ENCODE measurements around the gene KREMEN2. TPM values are rescaled to one million over a fixed set of nuclear protein-coding genes. Genes with fewer than 3 reads are reported as not detected.

KREMEN2 gene
- total and polyA plus RNA-seq, 2 of the 8 experiments (the other 6 are each of a cell fraction or from before 2014, with no cell fraction given), result 6.6 to 7.0 TPM

DNA sequence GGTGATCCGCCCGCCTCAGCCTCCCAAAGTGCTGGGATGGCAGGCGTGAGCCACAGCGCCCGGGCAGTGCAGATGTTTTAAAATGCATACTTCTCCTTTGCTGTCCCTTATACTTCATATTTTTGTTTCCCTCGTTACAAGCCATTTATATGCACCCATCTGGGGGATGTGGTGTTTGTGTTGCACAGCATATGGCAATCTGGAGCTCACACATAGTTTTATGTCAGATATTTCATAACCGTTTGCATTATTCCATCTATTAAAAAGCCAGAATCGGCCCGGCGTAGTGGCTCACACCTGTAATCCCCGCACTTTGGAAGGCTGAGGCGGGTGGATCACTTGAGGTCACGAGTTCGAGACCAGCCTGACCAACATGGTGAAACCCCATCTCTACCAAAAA, 40.6 kb upstream of the KREMEN2 start:
- Histone ChIP-seq H2BK120ac (replicated peaks; ENCODE audit: low read depth, low read length) (no peak overlapping the region), H3K79me1 (ENCODE audit: low read depth, low read length) (no peaks in the 10 kb centered on the region), H3K14ac (ENCODE audit: insufficient read length) (no peak overlapping the region), H2AK5ac (ENCODE audit: low read depth, low read length) (no peak overlapping the region), H3K4ac (replicated peaks; ENCODE audit: insufficient read length, low read depth, low read length) (no peak overlapping the region), H3K9ac (replicated peaks in 1 of 4; ENCODE audit: extremely low read depth in 1 of 4, low read depth in 3 of 4, low read length in 3 of 4) (no peak overlapping the region), H4K8ac (ENCODE audit: extremely low read depth, insufficient read depth, low read length) (no peak overlapping the region), H3K23ac (ENCODE audit: insufficient read length) (no peak overlapping the region), H3K4me2 (ENCODE audit: insufficient read depth in 1 of 2, low read depth in 2 of 2, low read length in 2 of 2) (no peak overlapping the region), H2BK5ac (ENCODE audit: low read depth, low read length) (no peak overlapping the region), H3K4me3 (ENCODE audit: extremely low read depth in 1 of 4, insufficient read depth in 2 of 4, low read depth in 3 of 4, low read length in 4 of 4) (no peak overlapping the region), H3K79me2 (ENCODE audit: control insufficient read depth in 1 of 2, insufficient read depth in 2 of 2, low read length in 2 of 2) (no peaks in the 10 kb centered on the region), H3K27ac (ENCODE audit: low read depth, low read length) (no peak overlapping the region), H2BK20ac (ENCODE audit: low read length) (no peak overlapping the region), H4K20me1 (replicated peaks in 1 of 2; ENCODE audit: control insufficient read depth in 1 of 2, insufficient read depth in 2 of 2, low read length in 2 of 2) (no peaks in the 10 kb centered on the region), H4K5ac (ENCODE audit: insufficient read length, low read depth, low read length) (no peak overlapping the region), H4K91ac (replicated peaks; ENCODE audit: insufficient read length, low read length) (no peak overlapping the region), H3K27me3 (replicated peaks in 1 of 4; ENCODE audit: control insufficient read depth in 3 of 4, extremely low read depth in 1 of 4, insufficient read depth in 3 of 4, low read length in 3 of 4) (no peaks in the 10 kb centered on the region), H3K18ac (ENCODE audit: extremely low read depth, low read length) (no peak overlapping the region), H3K56ac (replicated peaks; ENCODE audit: insufficient read length, low read depth, low read length) (no peak overlapping the region), H3K9me3 (ENCODE audit: insufficient read depth in 2 of 2, low read depth in 1 of 2, low read length in 1 of 2) (no peaks in the 10 kb centered on the region), H3K36me3 (ENCODE audit: control insufficient read depth in 2 of 4, insufficient read depth in 4 of 4, low read length in 3 of 4) (no peaks in the 10 kb centered on the region; a peak in 1 of 8 replicates), H2BK12ac (ENCODE audit: low read depth, low read length) (no peak overlapping the region), H2BK15ac (ENCODE audit: low read length) (no peak overlapping the region), H3K23me2 (ENCODE audit: low read depth, low read length) (no peaks in the 10 kb centered on the region; the same call in 1 of the 2 replicates), H3K4me1 (replicated peaks in 1 of 4; ENCODE audit: control insufficient read depth in 3 of 4, insufficient read depth in 4 of 4, low read length in 3 of 4) (peaks cover 5 to 14% (median 8%) of the 10 kb centered on the region in 4 experiments), H2AFZ (ENCODE audit: low read length) (no peak overlapping the region)
- FAIRE-seq (no peak), DNase-seq (ENCODE audit: low read depth in 1 of 2, low spot score in 2 of 2) (no peak)
- ChIA-PET POLR2A (ENCODE audit: partially characterized antibody) (interaction anchor here (0.7 to 1.3 kb wide), 2 partner anchors 53 to 55 kb away, joined by 3 read pairs; no protein-coding TSS in a partner anchor), CTCF (ENCODE audit: partially characterized antibody) (interaction anchor here (0.9 to 10.4 kb wide), 9 partner anchors 10 to 81 kb away, joined by 3 to 98 read pairs (median 4); partner anchors contain the start of gene FLYWCH1)
- 93% methylated on average over 14 of the region's 14 CpGs; no CpG with 5 or more reads in 1 of the 2 experiments for WGBS, 2 experiments (ENCODE audit: extremely low coverage in 1 of 2, insufficient coverage in 1 of 2, insufficient read length in 1 of 2, insufficient replicate concordance in 2 of 2, low coverage in 1 of 2, low lambda C conversion rate in 2 of 2, missing lambda C conversion rate in 1 of 2)
- TF ChIP-seq SP1 (IDR thresholded peaks at IDR 0.05; ENCODE audit: low read depth, low read length), result no peak
- no peak for TF ChIP-seq SIX5 (IDR thresholded peaks at IDR 0.05; ENCODE audit: low read depth, low read length)
- no peak for TF ChIP-seq BACH1 (IDR thresholded peaks at IDR 0.05; ENCODE audit: low read length)
- no peak for TF ChIP-seq CTBP2 (IDR thresholded peaks at IDR 0.05; ENCODE audit: borderline replicate concordance, insufficient read depth, insufficient read length, low read length)
- no peak for TF ChIP-seq POLR2AphosphoS5 (IDR thresholded peaks at IDR 0.05; ENCODE audit: low read depth, low read length)
- TF ChIP-seq, protein P1, sequence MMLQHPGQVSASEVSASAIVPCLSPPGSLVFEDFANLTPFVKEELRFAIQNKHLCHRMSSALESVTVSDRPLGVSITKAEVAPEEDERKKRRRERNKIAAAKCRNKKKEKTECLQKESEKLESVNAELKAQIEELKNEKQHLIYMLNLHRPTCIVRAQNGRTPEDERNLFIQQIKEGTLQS (IDR thresholded peaks at IDR 0.05; ENCODE audit: insufficient read depth, low read depth, low read length), result no peak
- no peak for TF ChIP-seq SIRT6 (IDR thresholded peaks at IDR 0.05; ENCODE audit: low read length)
- no peak for TF ChIP-seq MAFK (IDR thresholded peaks at IDR 0.05; ENCODE audit: low read depth, low read length)
- TF ChIP-seq RNF2 (IDR thresholded peaks at IDR 0.05; ENCODE audit: borderline replicate concordance, low read depth, low read length, missing control alignments, poor library complexity, severe bottlenecking), result no peak
- TF ChIP-seq, protein P2, sequence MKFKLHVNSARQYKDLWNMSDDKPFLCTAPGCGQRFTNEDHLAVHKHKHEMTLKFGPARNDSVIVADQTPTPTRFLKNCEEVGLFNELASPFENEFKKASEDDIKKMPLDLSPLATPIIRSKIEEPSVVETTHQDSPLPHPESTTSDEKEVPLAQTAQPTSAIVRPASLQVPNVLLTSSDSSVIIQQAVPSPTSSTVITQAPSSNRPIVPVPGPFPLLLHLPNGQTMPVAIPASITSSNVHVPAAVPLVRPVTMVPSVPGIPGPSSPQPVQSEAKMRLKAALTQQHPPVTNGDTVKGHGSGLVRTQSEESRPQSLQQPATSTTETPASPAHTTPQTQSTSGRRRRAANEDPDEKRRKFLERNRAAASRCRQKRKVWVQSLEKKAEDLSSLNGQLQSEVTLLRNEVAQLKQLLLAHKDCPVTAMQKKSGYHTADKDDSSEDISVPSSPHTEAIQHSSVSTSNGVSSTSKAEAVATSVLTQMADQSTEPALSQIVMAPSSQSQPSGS (IDR thresholded peaks at IDR 0.05; ENCODE audit: low read length), result no peak
- TF ChIP-seq SP2 (IDR thresholded peaks at IDR 0.05; ENCODE audit: low read length), result no peak
- TF ChIP-seq EGR1 (IDR thresholded peaks at IDR 0.05; ENCODE audit: borderline replicate concordance, low read depth, low read length), result no peak
